ENCODE measurements around the gene NUTM1.

Gene NUTM1

DNA sequence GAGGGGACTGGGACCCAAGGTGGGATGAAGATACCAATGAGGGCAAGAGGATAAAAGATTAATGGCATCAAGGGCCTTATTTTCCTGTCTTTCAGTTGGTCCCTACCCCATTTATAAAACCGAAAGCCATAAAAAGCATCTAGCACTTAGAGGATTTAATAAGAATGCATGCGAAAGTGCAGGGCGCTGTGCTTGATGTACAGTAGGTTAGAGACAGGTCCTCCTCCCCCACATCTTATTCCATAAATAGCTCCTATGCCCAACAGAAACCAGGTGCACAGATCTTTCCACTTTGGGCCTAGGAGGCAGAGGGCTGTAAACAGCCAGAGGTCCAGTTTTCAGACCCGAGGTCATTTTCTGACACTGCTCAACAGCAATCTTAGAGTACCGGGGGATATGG lies 22.7 kb downstream of the NUTM1 start:
- Histone ChIP-seq H4K20me1 (ENCODE audit: insufficient read depth, low read length) (peaks cover 15% of the 10 kb centered on the region), H3K9me3 (ENCODE audit: insufficient read depth, low read length) (no peaks in the 10 kb centered on the region), H3K36me3 (replicated peaks; ENCODE audit: low read depth, low read length) (peaks cover 30% of the 10 kb centered on the region), H3K9ac (ENCODE audit: low read length) (peak overlapping the region; percentile 97), H3K27ac (ENCODE audit: low read length) (peak overlapping the region; percentile 68; the same call in 1 of the 2 replicates), H3K27me3 (ENCODE audit: low read depth, low read length) (no peaks in the 10 kb centered on the region), H3K4me3 (ENCODE audit: low read length) (peak overlapping the region; percentile 98), H3K79me2 (ENCODE audit: low read length) (peaks cover 40% of the 10 kb centered on the region), H3K4me1 (ENCODE audit: low read length) (peaks cover 38% of the 10 kb centered on the region), H3K4me2 (ENCODE audit: low read length) (peak overlapping the region; percentile 81), H2AFZ (ENCODE audit: low read depth, low read length) (no peak overlapping the region)
- TF ChIP-seq CTCF (IDR thresholded peaks at IDR 0.05; ENCODE audit: low read depth, low read length): no peak
- no peak for TF ChIP-seq EZH2phosphoT487 (IDR thresholded peaks at IDR 0.05; ENCODE audit: low read depth)

DNA sequence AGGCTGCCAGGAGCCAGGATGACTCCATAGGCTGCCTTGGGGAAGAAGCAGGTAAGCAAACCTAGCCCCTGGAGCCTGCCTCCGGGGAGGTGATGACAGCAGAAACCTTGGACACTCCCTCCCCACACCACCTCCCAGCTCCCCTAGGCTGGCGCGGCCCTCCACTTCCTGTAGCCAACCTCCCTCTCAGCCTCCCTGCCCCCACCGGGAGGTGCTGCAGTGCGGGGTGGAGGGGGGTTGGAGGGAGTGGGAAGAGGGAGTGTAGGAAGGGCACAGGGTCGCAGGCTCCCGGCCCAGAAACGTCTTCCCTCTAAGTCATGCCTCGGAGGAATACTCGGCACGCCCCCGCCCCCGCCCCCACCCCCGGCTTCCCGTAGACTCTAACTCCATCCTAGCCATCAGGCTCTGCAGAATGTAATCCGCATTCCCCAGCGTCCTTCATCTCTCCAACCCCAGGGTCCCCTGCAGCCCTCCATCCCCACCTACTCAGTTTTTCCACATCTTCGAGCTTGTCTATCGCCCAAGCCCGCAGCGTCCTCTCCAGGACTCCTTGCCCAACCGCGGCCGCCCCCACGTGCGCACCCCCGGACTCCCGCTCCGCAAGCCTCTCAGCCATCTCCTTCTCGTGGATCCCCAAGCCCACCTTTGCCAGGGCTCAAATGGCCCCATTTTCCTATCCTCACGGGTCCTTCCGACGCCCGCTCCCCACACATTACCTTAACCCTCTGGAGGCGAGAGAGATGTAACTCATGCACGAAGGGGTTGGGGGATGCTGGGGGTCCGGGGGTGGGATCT lies 23.4 kb downstream of the NUTM1 start:
- Histone ChIP-seq H3K27ac (ENCODE audit: low read length) (peak overlapping the region; percentile 68), H3K36me3 (replicated peaks; ENCODE audit: low read depth, low read length) (peaks cover 23% of the 10 kb centered on the region), H3K9ac (ENCODE audit: low read length) (peak overlapping the region; percentile 97), H2AFZ (ENCODE audit: low read depth, low read length) (peak overlapping the region; percentile 4; the same call in 1 of the 2 replicates), H3K4me2 (ENCODE audit: low read length) (peak overlapping the region; percentile 81), H3K27me3 (ENCODE audit: low read depth, low read length) (no peaks in the 10 kb centered on the region), H4K20me1 (ENCODE audit: insufficient read depth, low read length) (peaks cover 15% of the 10 kb centered on the region), H3K79me2 (ENCODE audit: low read length) (peaks cover 40% of the 10 kb centered on the region), H3K9me3 (ENCODE audit: insufficient read depth, low read length) (no peaks in the 10 kb centered on the region), H3K4me1 (ENCODE audit: low read length) (peaks cover 44% of the 10 kb centered on the region), H3K4me3 (ENCODE audit: low read length) (peak overlapping the region; percentile 98)
- TF ChIP-seq EZH2phosphoT487 (IDR thresholded peaks at IDR 0.05; ENCODE audit: low read depth): no peak
- no peak for TF ChIP-seq CTCF (IDR thresholded peaks at IDR 0.05; ENCODE audit: low read depth, low read length)

GRCh38 chr15:34367101-34368081 lies 24.3 kb downstream of the NUTM1 start, which contains the start of gene LPCAT4:
TSS of gene LPCAT4 (minus strand) at chr15:34367196. CDS start at chr15:34367100, 96 bp downstream.
- peak within 1 kb of the TSS; percentile 90 for H3K4me2 ChIP-seq (ENCODE audit: low read length)
- peak within 1 kb of the TSS; percentile 33; the same call in 1 of the 2 replicates for H2AFZ ChIP-seq (ENCODE audit: low read depth, low read length)
- H3K4me3 ChIP-seq (ENCODE audit: low read length): peak within 1 kb of the TSS; percentile 98
- peak within 1 kb of the TSS; percentile 96 for H3K27ac ChIP-seq (ENCODE audit: low read length)
- H3K9ac ChIP-seq (ENCODE audit: low read length): peak within 1 kb of the TSS; percentile 97
- no peaks in the 10 kb centered on the region for H3K9me3 ChIP-seq (ENCODE audit: insufficient read depth, low read length)
- peaks cover 40% of the 10 kb centered on the region for H3K79me2 ChIP-seq (ENCODE audit: low read length)
- TF ChIP-seq CTCF (IDR thresholded peaks at IDR 0.05; ENCODE audit: low read depth, low read length) (peak; percentile 85), EZH2phosphoT487 (IDR thresholded peaks at IDR 0.05; ENCODE audit: low read depth) (no peak)
- no peaks in the 10 kb centered on the region for H3K27me3 ChIP-seq (ENCODE audit: low read depth, low read length)
- H3K36me3 ChIP-seq (replicated peaks; ENCODE audit: low read depth, low read length): peaks cover 28% of the 10 kb centered on the region
- H4K20me1 ChIP-seq (ENCODE audit: insufficient read depth, low read length): peaks cover 15% of the 10 kb centered on the region
- H3K4me1 ChIP-seq (ENCODE audit: low read length): peaks cover 45% of the 10 kb centered on the region

Measured in OCI-LY3 (cell line).